MM.1S (cell line): ENCODE results near the gene ODC1.

Source experiments
- CTCF ChIP-seq: fragments of 300-600 bp; sonication (generic); IDR thresholded peaks from 2 replicates; pipeline ENCODE4 v1.5.1; 2016; ENCODE audit warnings: antibody characterized with exemption, low read length, mixed read lengths
- EZH2 ChIP-seq: fragments of 300-600 bp; sonication (generic); optimal IDR thresholded peaks from 2 replicates; pipeline ENCODE3; 2017; ENCODE audit warnings: low read depth, mild to moderate bottlenecking, antibody characterized with exemption, low read length, mixed read lengths
- EZH2phosphoT487 ChIP-seq: fragments of 300-600 bp; sonication (generic); IDR thresholded peaks from 2 replicates; pipeline ENCODE4 v1.6.1; 2018; ENCODE audit warnings: antibody characterized with exemption, low read length

- TF ChIP-seq CTCF (no peak), EZH2 (no peak), EZH2phosphoT487 (no peak)
These were observed 51.7 kb downstream of the ODC1 start for GRCh38 chr2:10396464-10396863.
